HG03103 (cell line): ENCODE measurements around the gene TUBA8.
"Not testable (repeated sequence)": the region's sequence is repeated elsewhere in the genome, so short reads cannot be mapped to it uniquely, and the experiment has no call there.

ENCODE experiments used
- ATAC-seq: cut with Tn5 transposase; IDR thresholded peaks from one replicate; pipeline ENCODE4 v1.9.1; 2021; ENCODE audit warnings: low read depth; ENCODE audit not compliant: unreplicated experiment

The TUBA8 gene

DNA sequence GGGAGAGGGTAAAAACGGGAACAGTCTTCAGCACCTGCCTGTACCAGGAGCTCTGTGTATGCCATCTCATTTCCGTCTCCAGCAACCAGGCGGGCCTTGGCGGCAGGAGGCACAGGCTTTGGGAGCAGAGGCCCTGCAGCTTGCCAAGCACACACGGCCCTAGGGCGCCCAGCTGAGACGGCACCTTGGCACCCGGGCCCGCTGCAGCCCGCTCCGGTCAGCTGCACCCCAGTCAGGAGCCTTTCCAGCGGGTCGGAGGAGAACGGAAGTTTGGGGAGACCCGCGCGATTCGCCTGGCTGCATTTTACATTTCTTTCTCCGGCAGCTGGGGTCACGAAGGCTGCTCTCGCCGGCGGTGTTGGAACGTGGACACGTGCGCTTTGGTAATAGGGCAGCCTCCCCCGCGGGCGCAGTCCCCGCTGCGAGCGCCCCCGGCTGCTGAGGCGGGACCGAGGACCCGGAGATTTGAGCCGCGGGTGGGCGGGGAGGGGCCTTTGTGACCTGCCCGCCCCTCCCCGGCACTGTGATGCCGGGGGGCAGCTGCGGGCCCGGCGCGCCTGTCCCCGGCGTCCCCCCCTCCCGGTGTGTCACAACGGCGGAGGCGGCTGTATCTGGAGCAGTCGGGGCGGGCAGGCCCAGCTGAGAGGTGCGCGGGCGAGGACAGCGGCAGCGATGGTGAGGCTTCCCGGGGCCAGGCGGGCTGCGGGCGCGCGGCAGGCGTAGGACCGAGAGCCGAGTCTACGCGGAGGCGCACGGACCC is at the start of gene TUBA8:
Gene TUBA8 (plus strand): TSS at position 616 of the 760 bp plus-strand sequence. CDS start 57 bp downstream, at position 673.
- ATAC-seq = no peak

GRCh38 chr22:18062421-18062820 is 48.2 kb upstream of the TUBA8 start:
- ATAC-seq = no peak

DNA sequence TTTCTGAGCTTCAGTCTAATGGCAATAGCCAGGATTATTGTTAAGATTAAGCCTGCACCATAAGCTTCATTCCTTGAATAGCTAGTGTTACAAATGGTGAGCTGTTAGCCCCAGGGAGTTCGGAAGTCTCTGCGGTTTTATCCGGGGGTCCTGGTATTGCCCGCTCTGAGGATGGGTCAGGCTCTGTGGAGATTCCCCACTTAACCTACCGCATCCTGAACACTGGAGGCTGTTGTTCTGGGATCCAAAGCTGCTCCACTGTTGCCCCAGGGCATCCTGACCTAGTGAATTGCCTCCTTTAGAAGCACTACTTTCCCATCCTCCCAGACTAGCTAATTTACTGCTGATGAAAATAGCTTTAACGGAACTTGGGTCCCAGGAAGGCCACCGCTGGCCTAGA is 47.3 kb upstream of the TUBA8 start:
- ATAC-seq = no peak

DNA sequence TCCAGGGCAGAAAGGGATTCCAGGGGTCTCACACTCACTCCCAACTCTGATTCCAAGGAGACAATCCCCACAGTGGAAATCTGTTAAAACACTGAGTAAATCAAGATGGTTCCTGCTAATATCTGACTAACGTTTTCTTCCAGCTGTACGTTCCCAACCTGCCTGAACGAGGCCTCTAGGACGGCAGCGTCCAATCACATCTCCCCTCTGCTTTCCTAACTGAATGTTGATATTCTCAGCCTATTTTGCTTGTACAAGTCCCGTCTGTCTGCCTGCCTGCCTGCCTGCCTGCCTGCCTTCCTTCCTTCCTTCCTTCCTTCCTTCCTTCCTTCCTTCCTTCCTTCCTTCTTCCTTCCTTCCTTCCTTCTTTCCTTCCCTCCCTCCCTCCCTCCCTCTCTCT is 46.9 kb upstream of the TUBA8 start:
- ATAC-seq = not testable (repeated sequence)

DNA sequence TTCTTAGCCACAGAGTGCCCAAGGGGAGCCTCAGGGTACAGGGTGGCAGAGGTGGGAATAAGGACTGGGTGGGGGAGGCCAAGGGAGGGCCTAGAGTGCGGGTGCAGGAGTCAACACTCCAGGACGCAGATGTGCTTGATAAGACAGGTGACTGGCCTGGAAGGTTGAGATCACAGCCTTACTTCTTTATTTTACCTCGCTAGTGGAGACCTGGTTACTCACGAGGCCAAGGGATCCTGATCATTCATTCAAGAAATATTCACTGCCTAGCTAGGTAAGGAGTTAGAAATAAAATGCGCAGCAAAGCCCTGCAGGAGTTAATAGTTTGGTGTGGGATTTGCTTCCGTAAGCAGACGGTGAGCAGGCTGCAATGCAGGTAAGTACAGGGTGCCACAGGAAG is 46.0 kb upstream of the TUBA8 start:
- ATAC-seq = no peak

DNA sequence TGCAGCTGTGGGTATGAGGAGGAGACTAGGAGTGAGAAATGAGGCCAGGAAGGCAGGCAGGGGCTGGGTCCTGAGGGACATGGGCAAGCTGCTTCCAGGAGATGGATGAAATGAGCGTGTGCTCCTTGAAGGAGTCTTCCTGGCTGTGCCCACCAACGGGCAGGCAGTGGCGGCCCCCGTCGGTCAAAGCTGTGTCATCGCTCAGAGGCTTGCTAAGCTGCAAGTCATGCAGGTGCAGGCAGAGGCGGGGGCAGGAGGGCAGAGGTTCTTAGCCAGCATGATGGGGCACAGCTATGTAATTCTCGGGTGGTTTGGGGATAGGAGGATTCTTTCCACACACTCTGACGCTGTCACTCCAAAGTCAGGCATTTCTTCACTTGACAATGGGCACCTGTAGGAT is 45.4 kb upstream of the TUBA8 start:
- no peak for ATAC-seq

- no peak for ATAC-seq
Measured at GRCh38 chr22:18066181-18066859, 44.3 kb upstream of the TUBA8 start.

GRCh38 chr22:18067121-18067520 is 43.5 kb upstream of the TUBA8 start:
- no peak for ATAC-seq

GRCh38 chr22:18067548-18068341 is 42.9 kb upstream of the TUBA8 start:
- ATAC-seq = no peak

DNA sequence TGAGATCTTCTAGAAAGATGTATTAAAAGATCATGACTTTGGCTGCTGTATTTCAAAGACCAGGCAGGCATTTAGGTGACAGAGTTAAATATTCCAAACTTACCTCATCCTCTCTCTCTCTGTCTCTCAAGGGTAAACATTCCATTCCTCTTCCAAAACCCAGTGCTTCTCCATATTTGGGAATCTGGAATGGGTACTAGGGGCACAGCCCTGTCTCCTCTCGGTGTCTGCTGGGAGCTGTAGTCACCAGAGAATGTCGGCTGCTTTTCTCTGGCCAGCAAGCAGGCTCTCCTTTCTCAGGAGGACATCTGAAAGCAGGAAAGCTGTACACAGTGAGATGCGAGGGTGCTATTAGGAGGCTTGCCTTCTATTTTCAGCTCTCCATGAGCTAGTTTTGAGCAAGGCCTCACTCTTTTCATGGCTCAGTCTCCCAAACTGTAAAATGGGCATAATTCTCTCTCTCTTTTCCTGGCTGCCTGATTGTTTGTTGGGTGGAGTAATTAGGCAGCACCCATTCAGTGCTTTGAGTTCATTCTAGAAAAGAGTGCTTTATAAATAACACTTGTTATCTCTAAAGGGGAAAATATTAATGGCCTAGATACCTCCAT is 42.1 kb upstream of the TUBA8 start:
- ATAC-seq = no peak

- ATAC-seq = no peak
Measured at GRCh38 chr22:18069041-18069440, 41.6 kb upstream of the TUBA8 start.

- ATAC-seq = no peak
Measured at GRCh38 chr22:18070041-18070440, 40.6 kb upstream of the TUBA8 start.

DNA sequence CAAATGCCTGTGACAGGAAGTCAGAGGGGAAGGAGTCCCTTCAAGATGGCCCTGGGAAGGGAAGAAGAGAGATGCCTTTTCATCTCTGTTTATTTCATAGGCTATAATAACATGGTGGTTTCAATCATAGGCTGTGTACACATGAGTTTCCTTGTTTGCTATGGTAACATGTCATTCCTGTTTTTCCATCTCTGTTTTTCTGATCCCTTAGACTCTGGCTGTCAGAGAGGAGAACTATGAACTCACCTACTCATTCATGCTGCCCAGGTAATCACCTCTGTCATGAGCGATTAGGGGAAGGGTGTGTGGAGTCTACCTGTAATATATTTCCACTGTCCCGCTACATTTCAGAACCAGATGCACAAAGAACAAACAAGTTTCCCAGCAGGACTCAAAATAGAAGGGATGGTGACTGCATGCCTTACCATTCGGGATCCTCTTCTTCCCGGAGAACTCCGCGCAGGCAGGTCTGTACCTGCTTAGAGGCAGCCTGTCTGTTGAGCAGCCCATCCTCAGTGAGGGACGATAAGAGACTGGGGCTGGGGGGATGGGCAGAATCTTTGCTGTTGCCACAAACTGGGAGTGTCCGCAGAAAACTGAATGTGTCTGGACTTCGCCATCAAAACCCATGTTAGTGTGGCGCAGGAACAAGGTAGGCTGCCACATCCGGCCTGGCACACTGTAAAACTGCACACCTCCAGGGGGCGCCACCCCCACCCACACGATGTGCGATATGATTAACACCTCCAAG is 39.9 kb upstream of the TUBA8 start:
- ATAC-seq = no peak

DNA sequence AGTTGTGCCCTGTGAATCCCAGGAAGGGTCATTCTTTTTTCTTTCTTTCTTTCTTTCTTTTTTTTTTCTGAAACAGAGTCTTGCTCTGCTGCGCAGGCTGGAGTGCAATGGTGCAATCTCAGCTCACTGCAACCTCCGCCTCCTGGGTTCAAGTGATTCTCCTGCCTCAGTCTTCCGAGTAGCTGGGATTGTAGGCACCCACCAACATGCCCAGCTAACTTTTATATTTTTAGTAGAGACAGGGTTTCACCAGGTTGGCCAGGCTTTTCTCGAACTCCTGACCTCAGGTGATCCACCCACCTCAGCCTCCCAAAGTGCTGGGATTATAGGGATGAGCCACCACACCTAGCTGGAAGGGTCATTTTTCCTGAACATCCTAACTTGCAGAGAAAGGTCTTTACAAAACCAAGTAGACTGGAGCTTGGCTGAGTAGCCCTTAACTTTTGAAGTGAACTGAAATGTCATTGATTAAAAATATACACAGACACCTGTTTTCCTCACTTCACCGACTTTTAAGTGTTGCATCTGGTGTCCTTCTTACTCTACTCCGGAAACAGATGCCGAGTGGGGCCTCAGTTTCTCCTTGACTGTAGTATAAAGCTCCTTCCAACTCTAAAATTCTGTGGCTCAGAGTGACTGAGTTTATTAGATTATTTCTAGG is 39.2 kb upstream of the TUBA8 start:
- not testable (repeated sequence) for ATAC-seq

GRCh38 chr22:18071968-18072310 is 38.7 kb upstream of the TUBA8 start:
- no peak for ATAC-seq

GRCh38 chr22:18073467-18073866 is 37.1 kb upstream of the TUBA8 start:
- ATAC-seq = no peak

- not testable (repeated sequence) for ATAC-seq
Measured at GRCh38 chr22:18073927-18074326, 36.7 kb upstream of the TUBA8 start.

DNA sequence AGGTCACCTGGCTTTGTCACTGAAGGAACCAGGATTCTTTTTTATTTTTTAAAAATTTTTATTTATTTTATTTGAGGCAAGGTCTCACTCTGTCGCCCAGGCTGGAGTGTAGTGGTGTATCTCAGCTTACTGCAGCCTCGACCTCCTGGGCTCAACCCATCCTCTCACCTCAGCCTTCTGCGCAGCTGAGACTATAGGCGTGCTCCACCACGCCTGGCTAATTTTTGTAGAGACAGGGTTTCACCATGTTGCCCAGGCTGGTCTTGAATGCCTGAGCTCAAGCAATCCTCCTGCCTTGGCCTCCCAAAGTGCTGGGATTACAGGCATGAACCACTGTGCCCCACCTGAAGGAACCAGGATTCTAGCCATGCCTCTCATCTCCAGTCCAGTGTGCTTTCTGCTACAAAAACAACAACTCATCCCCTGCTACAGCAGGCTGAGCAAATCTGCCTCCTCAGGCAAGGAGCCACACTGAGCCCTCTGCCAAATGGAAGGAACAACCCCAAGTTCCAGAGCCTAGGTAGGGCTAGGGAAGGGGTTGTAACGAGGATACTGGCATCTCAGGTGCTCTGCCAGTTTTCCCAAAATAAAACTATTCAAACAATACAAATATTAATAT is 35.4 kb upstream of the TUBA8 start:
- no peak for ATAC-seq

DNA sequence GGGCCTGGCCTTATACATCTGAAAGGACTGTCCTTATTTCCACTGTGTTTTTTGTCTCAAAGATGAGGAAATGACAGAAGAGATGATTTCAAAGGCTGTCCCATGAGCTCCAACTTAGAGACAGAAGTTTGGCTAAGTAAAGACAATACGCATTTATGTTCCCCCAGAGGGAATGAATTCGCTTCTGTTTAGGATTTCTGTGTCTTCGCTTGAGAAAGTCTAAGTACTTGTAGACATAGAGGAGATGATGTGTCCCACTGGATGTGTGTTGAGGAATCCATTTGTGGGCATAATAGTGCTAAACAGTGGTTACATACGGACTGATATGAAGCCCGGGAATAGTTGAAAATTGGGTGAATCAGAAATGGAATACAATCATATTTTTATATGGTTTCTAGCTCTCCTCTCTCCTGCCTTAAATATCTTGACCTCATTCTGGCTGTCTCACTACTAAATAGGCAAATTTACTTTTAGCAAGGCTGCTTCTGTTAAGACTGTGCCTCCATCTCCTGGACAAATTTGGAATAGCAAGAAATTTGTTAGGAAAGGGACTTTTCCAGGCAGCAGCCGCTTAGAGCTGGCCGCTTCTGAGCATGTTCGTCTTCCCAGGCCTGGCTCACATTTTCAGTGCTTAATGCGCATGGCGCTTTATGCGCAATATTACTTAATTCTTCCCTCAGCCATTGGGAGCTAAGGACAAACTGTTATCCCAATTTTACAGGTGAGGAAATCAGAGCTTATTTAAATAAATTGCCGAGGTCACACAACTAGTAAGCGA is 34.7 kb upstream of the TUBA8 start:
- ATAC-seq = no peak
